Tibial nerve (tissue), 4 donors: ENCODE results near the gene DENND2A. TPM values are rescaled to one million over a fixed set of nuclear protein-coding genes. Genes with fewer than 3 reads are reported as not detected.
A peak's percentile ranks its signal among the peaks of the same experiment; 100 is the strongest.

Source experiments
- DNase-seq, 2 donors: peaks; one replicate each; pipeline ENCODE4 v3.0.0-alpha.2; 2019; ENCODE audit warnings: low spot score in 2 of 2
- H3K27ac ChIP-seq, 4 donors: fragments of 200-600 bp; sonication (generic) in 3 of 4; one replicate each; pipeline ENCODE4 v1.5.1; 2017 to 2019; ENCODE audit warnings: mild to moderate bottlenecking in 1 of 4
- H3K27me3 ChIP-seq, 2 donors: fragments of 200-600 bp; sonication (generic) in 1 of 2; one replicate each; pipeline versions ENCODE4 v1.5.1 to v1.6.0; 2017 to 2019
- H3K36me3 ChIP-seq, 3 donors: fragments of 200-600 bp; sonication (generic); one replicate each; pipeline ENCODE4 v1.5.1; 2018 to 2019
- H3K4me1 ChIP-seq, 4 donors: fragments of 200-600 bp; sonication (generic) in 3 of 4; one replicate each; pipeline ENCODE4 v1.5.1; 2017 to 2019
- H3K4me3 ChIP-seq, 4 donors: fragments of 200-600 bp; sonication (generic) in 3 of 4; one replicate each; pipeline ENCODE4 v1.5.1; 2017 to 2019; ENCODE audit warnings: mild to moderate bottlenecking in 1 of 4, moderate library complexity in 1 of 4
- H3K9me3 ChIP-seq, 4 donors: fragments of 200-600 bp; sonication (generic) in 3 of 4; one replicate each; pipeline ENCODE4 v1.5.1; 2017 to 2019
- EP300 ChIP-seq, 2 donors: sonication (generic); formaldehyde crosslinking; IDR thresholded peaks; one replicate each; pipeline ENCODE4 v1.6.1; 2017; ENCODE audit warnings: antibody characterized with exemption in 2 of 2, mild to moderate bottlenecking in 1 of 2
- POLR2A ChIP-seq, 2 donors: fragments of 450-650 bp; IDR thresholded peaks; one replicate each; pipeline ENCODE4 v1.6.1; 2017; ENCODE audit warnings: antibody characterized with exemption in 2 of 2, mild to moderate bottlenecking in 2 of 2, moderate library complexity in 2 of 2
- WGBS, 2 donors: methylation state at CpG; one replicate each; pipeline ENCODE4 v1.1.5; 2018; 5-methylcytosine and 5-hydroxymethylcytosine counted together
- total RNA-seq, 4 donors: library from RNA; depleted of rRNA; stranded (reverse); fragments of >200 nt; gene quantifications; one replicate each; pipeline ENCODE4 v1.1.0, GENCODE V29; 2016
- TF ChIP-seq, protein P1 (sequence below), 5 experiments: fragments of 200-600 bp in 3 of 5; fragments of 450-650 bp in 2 of 5; sonication (generic) in 3 of 5; IDR thresholded peaks; one replicate each; pipeline ENCODE4 v1.5.1; 2016 to 2019; ENCODE audit warnings: antibody characterized with exemption in 5 of 5, mild to moderate bottlenecking in 3 of 5, moderate library complexity in 2 of 5

Gene DENND2A
- total RNA-seq, 4 donors from 2014 or later: 18.3 to 28.0 (median 24.2) TPM

DNA sequence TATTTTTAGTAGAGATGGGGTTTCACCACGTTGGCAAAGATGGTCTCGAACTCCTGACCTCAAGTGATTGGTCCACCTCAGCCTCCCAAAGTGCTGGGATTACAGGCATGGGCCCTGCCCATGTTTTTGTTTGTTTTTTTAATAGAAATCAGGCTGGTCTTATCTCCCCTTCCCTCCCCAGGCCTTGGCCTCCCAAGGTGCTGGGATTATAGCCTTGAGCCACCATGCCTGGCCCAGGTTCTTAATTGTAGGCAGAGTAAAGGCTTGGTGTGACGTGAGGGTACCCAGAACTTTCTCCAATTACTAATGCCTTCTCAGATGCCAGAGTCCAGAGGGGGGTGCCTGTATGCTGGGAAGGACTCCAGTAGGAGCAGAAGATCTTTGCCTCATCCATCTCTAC, 156.1 kb downstream of the DENND2A start:
- 78 to 80% methylated on average over 3 of the region's 3 CpGs for WGBS, 2 donors
- H3K9me3 ChIP-seq: no peaks in the 10 kb centered on the region
- peak overlapping the region in 3 of 4 donors; percentile 2 to 76 (median 19) for H3K27ac ChIP-seq
- no peaks in the 10 kb centered on the region for H3K36me3 ChIP-seq
- H3K4me1 ChIP-seq: peaks cover 0 to 5% (median 0%) of the 10 kb centered on the region in 4 donors
- DNase-seq: no peak
- H3K4me3 ChIP-seq: no peak overlapping the region
- TF ChIP-seq EP300 (IDR thresholded peaks at IDR 0.05) (no peak), POLR2A (IDR thresholded peaks at IDR 0.05) (no peak)
- TF ChIP-seq, protein P1, sequence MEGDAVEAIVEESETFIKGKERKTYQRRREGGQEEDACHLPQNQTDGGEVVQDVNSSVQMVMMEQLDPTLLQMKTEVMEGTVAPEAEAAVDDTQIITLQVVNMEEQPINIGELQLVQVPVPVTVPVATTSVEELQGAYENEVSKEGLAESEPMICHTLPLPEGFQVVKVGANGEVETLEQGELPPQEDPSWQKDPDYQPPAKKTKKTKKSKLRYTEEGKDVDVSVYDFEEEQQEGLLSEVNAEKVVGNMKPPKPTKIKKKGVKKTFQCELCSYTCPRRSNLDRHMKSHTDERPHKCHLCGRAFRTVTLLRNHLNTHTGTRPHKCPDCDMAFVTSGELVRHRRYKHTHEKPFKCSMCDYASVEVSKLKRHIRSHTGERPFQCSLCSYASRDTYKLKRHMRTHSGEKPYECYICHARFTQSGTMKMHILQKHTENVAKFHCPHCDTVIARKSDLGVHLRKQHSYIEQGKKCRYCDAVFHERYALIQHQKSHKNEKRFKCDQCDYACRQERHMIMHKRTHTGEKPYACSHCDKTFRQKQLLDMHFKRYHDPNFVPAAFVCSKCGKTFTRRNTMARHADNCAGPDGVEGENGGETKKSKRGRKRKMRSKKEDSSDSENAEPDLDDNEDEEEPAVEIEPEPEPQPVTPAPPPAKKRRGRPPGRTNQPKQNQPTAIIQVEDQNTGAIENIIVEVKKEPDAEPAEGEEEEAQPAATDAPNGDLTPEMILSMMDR (IDR thresholded peaks at IDR 0.05): no peak
- no peaks in the 10 kb centered on the region for H3K27me3 ChIP-seq

DNA sequence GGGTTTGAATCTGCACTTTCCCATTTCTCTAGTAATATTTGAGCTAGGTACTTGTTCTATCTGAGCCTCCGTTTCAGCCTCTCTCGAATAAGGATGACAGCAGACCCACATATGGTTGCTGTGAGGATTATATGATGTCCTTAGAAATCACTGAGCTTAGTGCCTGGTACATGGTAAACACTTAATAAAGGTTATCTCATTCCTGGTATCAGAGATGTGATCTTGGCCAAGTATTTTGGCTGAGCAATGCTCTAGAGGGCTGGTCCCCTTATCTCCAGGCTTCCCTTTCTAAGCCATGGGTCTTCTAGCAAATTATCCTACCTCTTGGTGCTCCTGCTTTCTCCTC, 160.9 kb downstream of the DENND2A start:
- H3K27me3 ChIP-seq: no peaks in the 10 kb centered on the region
- no peaks in the 10 kb centered on the region for H3K36me3 ChIP-seq
- H3K4me3 ChIP-seq: peak overlapping the region; percentile 61 to 100 (median 98)
- no peaks in the 10 kb centered on the region for H3K9me3 ChIP-seq
- peak overlapping the region in 3 of 4 donors; percentile 91 to 94 (median 92) for H3K27ac ChIP-seq
- WGBS, 2 donors: 0 to 4% methylated on average over 2 of the region's 2 CpGs
- TF ChIP-seq POLR2A (IDR thresholded peaks at IDR 0.05): no peak
- TF ChIP-seq, protein P1 (IDR thresholded peaks at IDR 0.05): no peak
- TF ChIP-seq EP300 (IDR thresholded peaks at IDR 0.05): no peak
- peaks cover 0 to 32% (median 16%) of the 10 kb centered on the region in 4 donors for H3K4me1 ChIP-seq
- DNase-seq: no peak

DNA sequence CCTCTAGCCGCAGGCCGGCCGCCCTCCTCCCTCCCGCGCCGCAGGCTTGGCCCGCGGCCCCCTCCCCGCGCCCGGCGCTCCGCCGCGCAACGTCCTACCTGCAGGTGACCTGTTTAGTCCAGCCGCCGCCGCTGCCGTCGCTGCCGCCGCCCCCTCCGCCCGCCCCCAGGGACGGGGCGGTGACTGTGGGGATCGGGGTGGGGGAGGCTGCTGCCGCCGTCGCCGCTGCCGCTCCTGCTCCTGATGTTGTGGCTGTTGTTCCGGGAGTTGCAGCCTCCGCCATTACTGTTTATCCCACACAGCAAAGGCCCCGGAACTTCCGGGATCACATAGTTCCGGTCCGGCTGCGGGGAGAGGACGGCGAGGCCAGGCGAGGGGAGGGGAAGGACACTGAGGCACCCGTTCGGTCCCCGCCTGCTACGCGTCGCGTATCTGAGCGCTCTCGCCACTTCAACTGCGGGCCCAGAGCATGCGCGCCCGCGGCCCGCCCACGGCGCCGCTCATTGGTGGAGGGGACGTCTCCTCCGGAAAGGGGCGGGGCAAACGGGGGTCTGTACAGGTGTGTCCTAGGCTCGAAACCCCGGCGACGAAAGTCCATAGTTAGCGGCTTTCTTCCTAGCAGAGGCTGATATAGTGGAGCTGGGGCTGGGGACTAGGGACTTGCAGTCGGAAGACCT, 161.4 kb downstream of the DENND2A start, which contains the start of gene MKRN1:
MKRN1 (minus strand) TSS at position 444 of the 677 bp plus-strand sequence; CDS start at position 283, 161 bp downstream.
- peak within 1 kb of the TSS; percentile 41 to 94 (median 92) for H3K27ac ChIP-seq

DNA sequence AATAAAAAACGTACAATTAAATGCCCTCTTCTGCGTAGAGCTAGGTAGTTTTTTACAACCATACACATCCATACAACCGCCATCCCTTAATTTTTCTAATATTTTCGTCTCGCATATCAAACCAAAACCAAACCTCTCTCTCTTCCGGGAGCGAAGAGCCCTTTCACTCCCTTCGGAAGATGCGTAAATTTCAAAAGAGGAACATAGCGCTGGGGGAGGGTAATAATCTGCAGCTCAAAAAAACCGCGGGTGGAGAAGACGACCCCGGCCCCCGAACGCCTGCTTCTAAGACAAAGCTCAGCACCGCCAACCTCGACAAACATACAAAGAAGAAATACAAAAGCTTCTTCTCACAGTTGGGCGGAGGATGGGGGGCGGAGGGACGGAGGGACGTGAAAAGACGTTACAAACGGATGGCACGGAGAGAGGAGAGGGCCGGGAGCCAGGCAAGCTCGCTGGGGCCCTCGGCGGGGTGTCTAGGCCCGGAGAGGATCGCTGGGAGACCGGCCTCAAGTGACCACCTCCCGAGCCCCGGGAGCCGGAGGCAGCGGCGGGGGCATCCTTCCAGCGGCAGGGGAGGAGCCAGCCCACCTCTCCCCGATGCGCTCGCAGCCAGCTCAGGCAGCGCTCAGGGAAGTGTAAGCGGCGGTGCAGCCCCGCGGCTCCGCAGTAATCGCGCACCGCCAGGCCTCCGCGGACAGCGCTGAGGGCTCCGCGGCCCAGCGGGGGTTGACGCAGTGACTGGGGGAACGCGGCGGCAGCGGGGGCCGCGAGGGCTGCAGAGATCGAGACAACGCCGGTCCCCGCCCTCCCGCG, 162.2 kb downstream of the DENND2A start:
- no peaks in the 10 kb centered on the region for H3K36me3 ChIP-seq
- peak overlapping the region; percentile 41 to 94 (median 92) for H3K27ac ChIP-seq
- no peaks in the 10 kb centered on the region for H3K9me3 ChIP-seq
- TF ChIP-seq POLR2A (IDR thresholded peaks at IDR 0.05) (no peak), EP300 (IDR thresholded peaks at IDR 0.05) (no peak)
- TF ChIP-seq, protein P1 (IDR thresholded peaks at IDR 0.05): no peak
- 0 to 1% methylated on average over 42 to 48 of the region's 69 CpGs for WGBS, 2 donors
- peak overlapping the region; percentile 61 to 100 (median 98) for H3K4me3 ChIP-seq
- H3K4me1 ChIP-seq: peaks cover 0 to 32% (median 16%) of the 10 kb centered on the region in 4 donors
- no peaks in the 10 kb centered on the region for H3K27me3 ChIP-seq
- peak in 1 of 2 donors; percentile 27 for DNase-seq

More for the DNA sequence above, 161.4 kb downstream of the DENND2A start, which contains the start of gene MKRN1:
- 1% methylated on average over 31 to 35 of the region's 71 CpGs for WGBS, 2 donors
- Histone ChIP-seq H3K9me3 (no peaks in the 10 kb centered on the region), H3K36me3 (no peaks in the 10 kb centered on the region), H3K4me3 (peak within 1 kb of the TSS; percentile 61 to 100 (median 98)), H3K4me1 (peaks cover 0 to 32% (median 16%) of the 10 kb centered on the region in 4 donors), H3K27me3 (no peaks in the 10 kb centered on the region)
- TF ChIP-seq POLR2A (IDR thresholded peaks at IDR 0.05) (peak; percentile 51 to 75), EP300 (IDR thresholded peaks at IDR 0.05) (peak; percentile 24 to 88)
- TF ChIP-seq, protein P1 (IDR thresholded peaks at IDR 0.05): no peak
- DNase-seq: peak; percentile 81 to 85
